ENCODE data around the gene KCNE4. TPM values are rescaled to one million over a fixed set of nuclear protein-coding genes. Genes with fewer than 3 reads are reported as not detected.

Gene KCNE4
- total and polyA plus RNA-seq, 2 experiments from 2014 or later, result not detected

DNA sequence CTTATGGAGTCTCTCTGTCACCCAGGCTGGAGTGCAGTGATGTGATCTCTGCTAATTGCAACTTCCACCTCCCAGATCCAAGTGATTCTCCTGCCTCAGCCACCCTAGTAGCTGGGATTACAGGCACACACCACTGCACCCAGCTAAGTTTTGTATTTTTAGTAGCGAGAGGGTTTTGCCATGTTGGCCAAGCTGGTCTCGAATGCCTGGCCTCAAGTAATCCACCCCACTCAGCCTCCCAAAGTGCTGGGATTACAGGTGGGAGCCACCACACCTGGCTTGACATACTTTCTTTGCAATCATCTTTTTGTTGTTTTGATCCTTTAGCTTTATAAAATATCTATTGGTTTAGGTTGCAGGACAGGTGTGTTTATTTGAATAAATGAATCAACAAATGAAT, 9.7 kb upstream of the KCNE4 start:
- Histone ChIP-seq H3K36me3 (ENCODE audit: insufficient read depth) (no peaks in the 10 kb centered on the region), H3K79me2 (replicated peaks; ENCODE audit: insufficient read depth) (no peaks in the 10 kb centered on the region), H4K20me1 (replicated peaks; ENCODE audit: insufficient read depth) (no peaks in the 10 kb centered on the region), H3K4me3 (no peak overlapping the region), H2AFZ (no peak overlapping the region), H3F3A (replicated peaks; ENCODE audit: low read depth) (no peaks in the 10 kb centered on the region), H3K9me2 (ENCODE audit: insufficient read depth) (0 out of 2 replicates have a peak, but pooled peaks cover 4% of the 10 kb centered on the region), H3K27me3 (ENCODE audit: insufficient read depth) (no peaks in the 10 kb centered on the region), H3K4me1 (ENCODE audit: insufficient read depth) (peaks cover 20% of the 10 kb centered on the region), H3K27ac (ENCODE audit: low read depth) (no peak overlapping the region), H3K4me2 (no peak overlapping the region)
- TF ChIP-seq STAT1 (IDR thresholded peaks at IDR 0.05; ENCODE audit: unreplicated experiment) (no peak), NANOG (IDR thresholded peaks at IDR 0.05; ENCODE audit: borderline replicate concordance) (no peak), ZNF114 (CRISPR knock-in tag; IDR thresholded peaks at IDR 0.05) (no peak), POLR2AphosphoS5 (IDR thresholded peaks at IDR 0.05; ENCODE audit: low read depth) (no peak), JUNB (IDR thresholded peaks at IDR 0.05; ENCODE audit: unreplicated experiment) (no peak), CREB1 (CRISPR knock-in tag; IDR thresholded peaks at IDR 0.05; ENCODE audit: low read depth) (no peak), ZNF331 (CRISPR knock-in tag; IDR thresholded peaks at IDR 0.05; ENCODE audit: low read depth) (no peak), EZH2phosphoT487 (IDR thresholded peaks at IDR 0.05; ENCODE audit: unreplicated experiment) (no peak), EZH2 (IDR thresholded peaks at IDR 0.05; ENCODE audit: low read depth, unreplicated experiment) (no peak)
- TF ChIP-seq, protein P1, sequence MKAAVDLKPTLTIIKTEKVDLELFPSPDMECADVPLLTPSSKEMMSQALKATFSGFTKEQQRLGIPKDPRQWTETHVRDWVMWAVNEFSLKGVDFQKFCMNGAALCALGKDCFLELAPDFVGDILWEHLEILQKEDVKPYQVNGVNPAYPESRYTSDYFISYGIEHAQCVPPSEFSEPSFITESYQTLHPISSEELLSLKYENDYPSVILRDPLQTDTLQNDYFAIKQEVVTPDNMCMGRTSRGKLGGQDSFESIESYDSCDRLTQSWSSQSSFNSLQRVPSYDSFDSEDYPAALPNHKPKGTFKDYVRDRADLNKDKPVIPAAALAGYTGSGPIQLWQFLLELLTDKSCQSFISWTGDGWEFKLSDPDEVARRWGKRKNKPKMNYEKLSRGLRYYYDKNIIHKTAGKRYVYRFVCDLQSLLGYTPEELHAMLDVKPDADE (IDR thresholded peaks at IDR 0.05), result no peak
- TF ChIP-seq, protein P2, sequence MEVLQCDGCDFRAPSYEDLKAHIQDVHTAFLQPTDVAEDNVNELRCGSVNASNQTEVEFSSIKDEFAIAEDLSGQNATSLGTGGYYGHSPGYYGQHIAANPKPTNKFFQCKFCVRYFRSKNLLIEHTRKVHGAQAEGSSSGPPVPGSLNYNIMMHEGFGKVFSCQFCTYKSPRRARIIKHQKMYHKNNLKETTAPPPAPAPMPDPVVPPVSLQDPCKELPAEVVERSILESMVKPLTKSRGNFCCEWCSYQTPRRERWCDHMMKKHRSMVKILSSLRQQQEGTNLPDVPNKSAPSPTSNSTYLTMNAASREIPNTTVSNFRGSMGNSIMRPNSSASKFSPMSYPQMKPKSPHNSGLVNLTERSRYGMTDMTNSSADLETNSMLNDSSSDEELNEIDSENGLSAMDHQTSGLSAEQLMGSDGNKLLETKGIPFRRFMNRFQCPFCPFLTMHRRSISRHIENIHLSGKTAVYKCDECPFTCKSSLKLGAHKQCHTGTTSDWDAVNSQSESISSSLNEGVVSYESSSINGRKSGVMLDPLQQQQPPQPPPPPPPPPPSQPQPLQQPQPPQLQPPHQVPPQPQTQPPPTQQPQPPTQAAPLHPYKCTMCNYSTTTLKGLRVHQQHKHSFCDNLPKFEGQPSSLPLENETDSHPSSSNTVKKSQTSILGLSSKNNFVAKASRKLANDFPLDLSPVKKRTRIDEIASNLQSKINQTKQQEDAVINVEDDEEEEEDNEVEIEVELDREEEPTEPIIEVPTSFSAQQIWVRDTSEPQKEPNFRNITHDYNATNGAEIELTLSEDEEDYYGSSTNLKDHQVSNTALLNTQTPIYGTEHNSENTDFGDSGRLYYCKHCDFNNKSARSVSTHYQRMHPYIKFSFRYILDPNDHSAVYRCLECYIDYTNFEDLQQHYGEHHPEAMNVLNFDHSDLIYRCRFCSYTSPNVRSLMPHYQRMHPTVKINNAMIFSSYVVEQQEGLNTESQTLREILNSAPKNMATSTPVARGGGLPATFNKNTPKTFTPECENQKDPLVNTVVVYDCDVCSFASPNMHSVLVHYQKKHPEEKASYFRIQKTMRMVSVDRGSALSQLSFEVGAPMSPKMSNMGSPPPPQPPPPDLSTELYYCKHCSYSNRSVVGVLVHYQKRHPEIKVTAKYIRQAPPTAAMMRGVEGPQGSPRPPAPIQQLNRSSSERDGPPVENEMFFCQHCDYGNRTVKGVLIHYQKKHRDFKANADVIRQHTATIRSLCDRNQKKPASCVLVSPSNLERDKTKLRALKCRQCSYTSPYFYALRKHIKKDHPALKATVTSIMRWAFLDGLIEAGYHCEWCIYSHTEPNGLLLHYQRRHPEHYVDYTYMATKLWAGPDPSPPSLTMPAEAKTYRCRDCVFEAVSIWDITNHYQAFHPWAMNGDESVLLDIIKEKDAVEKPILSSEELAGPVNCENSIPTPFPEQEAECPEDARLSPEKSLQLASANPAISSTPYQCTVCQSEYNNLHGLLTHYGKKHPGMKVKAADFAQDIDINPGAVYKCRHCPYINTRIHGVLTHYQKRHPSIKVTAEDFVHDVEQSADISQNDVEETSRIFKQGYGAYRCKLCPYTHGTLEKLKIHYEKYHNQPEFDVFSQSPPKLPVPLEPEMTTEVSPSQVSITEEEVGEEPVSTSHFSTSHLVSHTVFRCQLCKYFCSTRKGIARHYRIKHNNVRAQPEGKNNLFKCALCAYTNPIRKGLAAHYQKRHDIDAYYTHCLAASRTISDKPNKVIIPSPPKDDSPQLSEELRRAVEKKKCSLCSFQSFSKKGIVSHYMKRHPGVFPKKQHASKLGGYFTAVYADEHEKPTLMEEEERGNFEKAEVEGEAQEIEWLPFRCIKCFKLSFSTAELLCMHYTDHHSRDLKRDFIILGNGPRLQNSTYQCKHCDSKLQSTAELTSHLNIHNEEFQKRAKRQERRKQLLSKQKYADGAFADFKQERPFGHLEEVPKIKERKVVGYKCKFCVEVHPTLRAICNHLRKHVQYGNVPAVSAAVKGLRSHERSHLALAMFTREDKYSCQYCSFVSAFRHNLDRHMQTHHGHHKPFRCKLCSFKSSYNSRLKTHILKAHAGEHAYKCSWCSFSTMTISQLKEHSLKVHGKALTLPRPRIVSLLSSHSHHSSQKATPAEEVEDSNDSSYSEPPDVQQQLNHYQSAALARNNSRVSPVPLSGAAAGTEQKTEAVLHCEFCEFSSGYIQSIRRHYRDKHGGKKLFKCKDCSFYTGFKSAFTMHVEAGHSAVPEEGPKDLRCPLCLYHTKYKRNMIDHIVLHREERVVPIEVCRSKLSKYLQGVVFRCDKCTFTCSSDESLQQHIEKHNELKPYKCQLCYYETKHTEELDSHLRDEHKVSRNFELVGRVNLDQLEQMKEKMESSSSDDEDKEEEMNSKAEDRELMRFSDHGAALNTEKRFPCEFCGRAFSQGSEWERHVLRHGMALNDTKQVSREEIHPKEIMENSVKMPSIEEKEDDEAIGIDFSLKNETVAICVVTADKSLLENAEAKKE (CRISPR knock-in tag; IDR thresholded peaks at IDR 0.05), result no peak
- TF ChIP-seq, protein P3, sequence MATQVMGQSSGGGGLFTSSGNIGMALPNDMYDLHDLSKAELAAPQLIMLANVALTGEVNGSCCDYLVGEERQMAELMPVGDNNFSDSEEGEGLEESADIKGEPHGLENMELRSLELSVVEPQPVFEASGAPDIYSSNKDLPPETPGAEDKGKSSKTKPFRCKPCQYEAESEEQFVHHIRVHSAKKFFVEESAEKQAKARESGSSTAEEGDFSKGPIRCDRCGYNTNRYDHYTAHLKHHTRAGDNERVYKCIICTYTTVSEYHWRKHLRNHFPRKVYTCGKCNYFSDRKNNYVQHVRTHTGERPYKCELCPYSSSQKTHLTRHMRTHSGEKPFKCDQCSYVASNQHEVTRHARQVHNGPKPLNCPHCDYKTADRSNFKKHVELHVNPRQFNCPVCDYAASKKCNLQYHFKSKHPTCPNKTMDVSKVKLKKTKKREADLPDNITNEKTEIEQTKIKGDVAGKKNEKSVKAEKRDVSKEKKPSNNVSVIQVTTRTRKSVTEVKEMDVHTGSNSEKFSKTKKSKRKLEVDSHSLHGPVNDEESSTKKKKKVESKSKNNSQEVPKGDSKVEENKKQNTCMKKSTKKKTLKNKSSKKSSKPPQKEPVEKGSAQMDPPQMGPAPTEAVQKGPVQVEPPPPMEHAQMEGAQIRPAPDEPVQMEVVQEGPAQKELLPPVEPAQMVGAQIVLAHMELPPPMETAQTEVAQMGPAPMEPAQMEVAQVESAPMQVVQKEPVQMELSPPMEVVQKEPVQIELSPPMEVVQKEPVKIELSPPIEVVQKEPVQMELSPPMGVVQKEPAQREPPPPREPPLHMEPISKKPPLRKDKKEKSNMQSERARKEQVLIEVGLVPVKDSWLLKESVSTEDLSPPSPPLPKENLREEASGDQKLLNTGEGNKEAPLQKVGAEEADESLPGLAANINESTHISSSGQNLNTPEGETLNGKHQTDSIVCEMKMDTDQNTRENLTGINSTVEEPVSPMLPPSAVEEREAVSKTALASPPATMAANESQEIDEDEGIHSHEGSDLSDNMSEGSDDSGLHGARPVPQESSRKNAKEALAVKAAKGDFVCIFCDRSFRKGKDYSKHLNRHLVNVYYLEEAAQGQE (IDR thresholded peaks at IDR 0.05; ENCODE audit: unreplicated experiment), result no peak
- TF ChIP-seq, protein P4, sequence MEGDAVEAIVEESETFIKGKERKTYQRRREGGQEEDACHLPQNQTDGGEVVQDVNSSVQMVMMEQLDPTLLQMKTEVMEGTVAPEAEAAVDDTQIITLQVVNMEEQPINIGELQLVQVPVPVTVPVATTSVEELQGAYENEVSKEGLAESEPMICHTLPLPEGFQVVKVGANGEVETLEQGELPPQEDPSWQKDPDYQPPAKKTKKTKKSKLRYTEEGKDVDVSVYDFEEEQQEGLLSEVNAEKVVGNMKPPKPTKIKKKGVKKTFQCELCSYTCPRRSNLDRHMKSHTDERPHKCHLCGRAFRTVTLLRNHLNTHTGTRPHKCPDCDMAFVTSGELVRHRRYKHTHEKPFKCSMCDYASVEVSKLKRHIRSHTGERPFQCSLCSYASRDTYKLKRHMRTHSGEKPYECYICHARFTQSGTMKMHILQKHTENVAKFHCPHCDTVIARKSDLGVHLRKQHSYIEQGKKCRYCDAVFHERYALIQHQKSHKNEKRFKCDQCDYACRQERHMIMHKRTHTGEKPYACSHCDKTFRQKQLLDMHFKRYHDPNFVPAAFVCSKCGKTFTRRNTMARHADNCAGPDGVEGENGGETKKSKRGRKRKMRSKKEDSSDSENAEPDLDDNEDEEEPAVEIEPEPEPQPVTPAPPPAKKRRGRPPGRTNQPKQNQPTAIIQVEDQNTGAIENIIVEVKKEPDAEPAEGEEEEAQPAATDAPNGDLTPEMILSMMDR (conservative IDR thresholded peaks at IDR 0.05; ENCODE audit: low read depth in 2 of 2), result no peak
- peaks cover 35% of the 10 kb centered on the region for H3K4me1 Mint-ChIP-seq
- no peak overlapping the region for H3K27ac Mint-ChIP-seq
- peaks cover 4% of the 10 kb centered on the region for H3K27me3 Mint-ChIP-seq (ENCODE audit: insufficient read depth, low read depth, poor library complexity)
- ATAC-seq (no peak), DNase-seq (ENCODE audit: low spot score) (no peak)
- H3K36me3 Mint-ChIP-seq (ENCODE audit: low read depth), result peaks cover 6% of the 10 kb centered on the region; the same call in 2 of the 3 replicates
- H3K4me3 Mint-ChIP-seq, result no peak overlapping the region
- peaks cover 8% of the 10 kb centered on the region; the same call in 2 of the 3 replicates for H3K9me3 Mint-ChIP-seq

Measured in GM23338 (cell line).